NCI-H2171 (cell line): ENCODE results near the gene IDI2.
"Not testable (repeated sequence)": the region's sequence is repeated elsewhere in the genome, so short reads cannot be mapped to it uniquely, and the experiment has no call there.

Experiments used
- DNase-seq: peaks from one replicate; lab custom pipeline; 2025; lab: John Stamatoyannopoulos, UW

IDI2 gene

DNA sequence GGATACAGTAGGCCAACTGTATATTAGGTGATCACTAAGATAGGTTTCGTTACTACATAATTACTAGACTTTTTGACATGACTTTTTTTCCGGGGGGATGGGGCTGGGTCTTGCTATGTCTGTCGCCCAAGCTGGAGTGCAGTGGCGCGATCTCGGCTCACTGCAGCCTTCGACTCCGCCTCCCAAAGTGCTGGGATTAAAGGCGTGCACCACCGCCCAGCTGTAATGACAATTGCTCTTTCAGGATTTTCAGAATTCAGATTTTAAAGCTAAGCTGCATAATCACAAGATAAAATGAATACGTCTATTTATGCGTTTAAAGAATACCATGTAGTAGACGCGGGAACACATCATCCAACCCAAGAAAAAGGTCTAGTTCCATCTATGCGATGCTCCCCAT, 22.3 kb upstream of the IDI2 start:
- DNase-seq = no peak

DNA sequence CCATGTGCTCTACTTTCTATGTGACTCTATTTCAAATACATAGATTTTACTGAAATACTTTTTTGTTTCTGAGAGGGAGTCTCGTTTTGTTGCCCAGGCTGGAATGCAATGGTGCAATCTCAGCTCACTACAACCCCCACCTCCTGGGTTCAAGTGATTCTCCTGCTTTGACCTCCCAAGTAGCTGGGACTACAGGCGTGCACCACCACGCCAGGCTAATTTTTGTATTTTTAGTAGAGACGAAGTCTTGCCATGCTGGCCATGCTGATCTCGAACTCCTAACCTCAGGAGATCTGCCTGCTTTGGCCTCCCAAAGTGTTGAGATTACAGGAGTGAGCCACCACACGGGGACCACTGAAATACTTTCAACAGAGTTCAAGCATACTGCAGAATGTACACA, 19.8 kb upstream of the IDI2 start:
- DNase-seq = no peak

DNA sequence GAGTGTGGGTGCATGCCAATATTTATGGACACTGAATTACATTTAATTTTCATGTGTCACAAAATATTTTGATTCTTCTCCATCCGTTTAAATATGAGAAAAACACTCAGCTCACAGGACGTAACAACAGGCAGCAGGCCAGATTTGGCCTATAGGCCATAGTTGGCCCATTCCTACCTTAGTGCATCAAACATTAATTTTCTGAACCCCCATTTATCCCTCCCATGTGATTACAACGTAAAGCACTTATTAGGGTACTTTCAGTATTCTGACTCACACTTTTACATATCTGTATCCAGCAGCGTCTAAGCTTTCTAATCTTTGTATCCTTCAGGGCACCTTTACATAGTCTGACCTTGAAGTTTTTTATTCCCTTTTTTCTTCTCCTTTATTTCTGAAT, 19.3 kb upstream of the IDI2 start:
- DNase-seq = no peak

DNA sequence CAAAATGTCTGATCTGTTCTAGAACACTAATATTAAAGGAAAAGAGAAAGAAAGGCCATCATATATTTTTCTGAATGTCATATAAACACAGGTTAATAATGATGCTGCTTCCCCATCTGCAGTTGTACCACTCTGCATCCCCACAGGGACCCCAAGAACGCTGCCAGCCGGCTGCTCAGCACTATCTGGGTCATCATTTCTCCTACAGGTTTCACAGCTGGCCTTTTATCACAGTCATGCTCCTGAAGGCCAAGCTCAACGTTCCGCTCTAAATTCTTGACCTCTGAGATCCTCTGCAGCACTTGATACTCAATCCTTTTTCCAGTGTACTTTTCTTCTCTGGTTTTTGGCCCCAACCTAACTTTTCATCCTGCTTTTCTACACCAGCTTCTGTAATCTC, 18.5 kb upstream of the IDI2 start:
- DNase-seq = no peak

DNA sequence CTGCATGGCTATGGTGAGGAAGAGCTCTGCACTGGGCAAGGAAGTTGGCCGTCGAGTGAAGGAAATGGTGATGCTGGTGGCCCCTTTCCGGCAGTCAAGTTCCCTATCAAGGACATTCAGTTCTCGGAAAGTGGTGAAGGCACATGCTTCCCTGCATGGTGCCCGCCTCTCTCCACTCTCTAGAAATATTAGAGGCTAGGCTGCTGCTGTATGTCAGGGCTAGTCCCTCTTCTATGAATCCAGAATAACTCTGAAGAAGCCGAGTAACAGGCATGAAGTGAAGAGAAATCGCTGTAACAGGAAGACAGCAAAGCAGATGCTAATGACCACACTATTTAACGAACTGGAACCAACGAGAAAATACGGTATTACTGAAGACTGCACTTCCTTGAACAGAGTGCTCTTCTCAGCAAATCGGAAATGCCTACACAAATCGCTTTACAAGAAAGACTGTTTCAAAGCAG, 17.9 kb upstream of the IDI2 start:
- no peak for DNase-seq

DNA sequence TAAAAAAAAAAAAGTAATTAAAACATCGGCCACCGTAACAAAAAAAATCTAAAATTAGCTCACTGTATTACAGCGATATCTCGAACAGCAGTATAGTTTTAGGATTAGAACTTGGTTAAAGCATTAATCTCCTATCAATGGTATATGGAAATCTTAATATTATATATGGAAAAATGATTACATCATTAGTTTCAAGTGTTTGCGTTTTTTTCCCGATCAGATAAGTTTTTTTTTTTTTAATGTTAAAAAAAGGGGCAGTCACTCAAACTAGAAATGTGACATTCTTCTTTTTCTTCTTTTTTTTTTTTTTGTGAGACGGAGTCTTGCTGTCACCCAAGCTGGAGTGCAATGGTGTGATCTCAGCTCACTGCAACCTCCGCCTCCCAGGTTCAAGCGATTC, 15.9 kb upstream of the IDI2 start:
- no peak for DNase-seq

DNA sequence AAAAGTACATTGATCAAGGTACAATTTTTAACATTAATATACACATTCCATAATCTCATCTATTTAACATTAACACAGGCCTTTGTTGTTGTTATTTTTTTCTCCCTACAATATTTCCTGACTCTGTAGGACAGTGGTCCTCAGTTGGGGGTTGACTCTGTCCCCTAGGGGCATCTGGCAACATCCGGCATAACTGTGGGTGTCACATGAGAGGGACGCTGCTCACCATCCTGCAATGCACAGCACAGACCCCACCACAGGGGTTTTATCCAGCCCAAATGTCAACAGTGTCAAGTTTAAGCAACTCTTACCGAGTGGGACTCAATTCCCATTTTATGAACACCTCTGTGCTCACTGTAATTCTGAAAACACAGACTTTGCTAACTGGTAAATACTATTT, 14.5 kb upstream of the IDI2 start:
- no peak for DNase-seq

DNA sequence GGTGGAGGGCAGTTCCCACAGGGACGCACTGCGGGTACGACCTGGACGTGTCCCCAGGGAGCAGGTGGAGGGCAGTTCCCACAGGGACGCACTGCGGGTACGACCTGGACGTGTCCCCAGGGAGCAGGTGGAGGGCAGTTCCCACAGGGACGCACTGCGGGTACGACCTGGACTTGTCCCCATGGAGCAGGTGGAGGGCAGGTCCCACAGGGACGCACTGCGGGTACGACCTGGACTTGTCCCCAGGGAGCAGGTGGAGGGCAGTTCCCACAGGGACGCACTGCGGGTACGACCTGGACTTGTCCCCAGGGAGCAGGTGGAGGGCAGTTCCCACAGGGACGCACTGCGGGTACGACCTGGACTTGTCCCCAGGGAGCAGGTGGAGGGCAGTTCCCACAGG, 13.1 kb upstream of the IDI2 start:
- DNase-seq = not testable (repeated sequence)

DNA sequence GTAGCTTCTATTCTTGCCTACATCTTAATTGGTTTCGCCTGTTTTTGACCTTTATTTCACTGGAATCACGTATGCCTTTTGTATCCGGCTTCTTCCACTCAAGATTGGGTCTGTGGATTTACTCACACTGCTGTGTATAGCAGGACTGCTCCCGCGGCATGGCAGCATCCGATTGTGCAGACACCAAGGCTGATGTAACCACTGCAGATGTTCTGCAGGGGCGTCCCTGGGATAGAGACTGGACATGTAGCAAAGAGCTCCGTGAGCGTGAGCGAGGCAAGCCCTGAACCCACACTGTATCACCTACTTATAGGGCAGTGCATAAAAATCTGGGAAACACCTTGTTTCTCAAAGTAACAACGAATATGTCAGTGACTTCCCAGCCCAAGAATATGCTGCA, 11.4 kb upstream of the IDI2 start:
- no peak for DNase-seq

DNA sequence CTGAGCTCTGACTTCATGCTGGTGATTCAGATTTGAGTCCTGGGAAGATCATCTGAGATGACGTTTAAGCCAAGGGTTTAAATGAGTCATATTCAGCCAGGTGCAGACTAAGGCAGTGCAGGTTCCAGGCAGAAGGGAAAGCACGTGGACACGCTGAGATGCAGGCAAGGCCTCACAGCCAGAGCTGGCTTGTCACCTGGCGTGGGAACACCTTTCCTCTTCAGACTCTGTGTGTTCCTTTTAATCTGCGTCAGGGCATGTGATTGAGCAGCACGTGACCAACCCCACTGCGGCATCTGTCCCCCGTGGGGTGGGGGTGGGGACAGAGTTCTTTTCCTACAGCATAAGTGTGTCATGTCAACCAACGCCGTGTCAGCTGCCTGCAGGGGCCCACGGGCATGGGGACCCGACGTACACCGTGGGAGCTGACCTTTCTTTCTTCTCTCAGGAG, 10.7 kb upstream of the IDI2 start:
- DNase-seq = no peak

DNA sequence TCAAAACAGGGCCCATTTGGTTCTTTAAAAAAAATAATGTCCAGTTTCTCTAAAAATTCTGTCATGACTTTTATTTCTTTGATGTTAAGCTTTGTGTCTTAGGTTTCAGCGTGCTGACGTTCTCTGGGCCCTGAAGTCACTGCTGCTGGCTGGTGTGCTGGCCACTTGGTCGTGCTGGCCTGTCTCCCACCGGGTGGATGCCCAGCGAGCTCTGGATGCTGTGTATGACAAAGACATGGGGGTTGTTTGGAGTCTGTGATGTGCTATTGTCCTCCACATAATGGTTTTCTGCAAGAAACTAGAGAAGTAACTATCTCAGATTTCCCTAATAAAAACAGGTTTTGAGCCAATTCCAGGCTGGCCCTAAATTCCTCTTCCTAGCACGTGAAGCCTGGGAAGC, 9.5 kb upstream of the IDI2 start:
- DNase-seq = no peak

DNA sequence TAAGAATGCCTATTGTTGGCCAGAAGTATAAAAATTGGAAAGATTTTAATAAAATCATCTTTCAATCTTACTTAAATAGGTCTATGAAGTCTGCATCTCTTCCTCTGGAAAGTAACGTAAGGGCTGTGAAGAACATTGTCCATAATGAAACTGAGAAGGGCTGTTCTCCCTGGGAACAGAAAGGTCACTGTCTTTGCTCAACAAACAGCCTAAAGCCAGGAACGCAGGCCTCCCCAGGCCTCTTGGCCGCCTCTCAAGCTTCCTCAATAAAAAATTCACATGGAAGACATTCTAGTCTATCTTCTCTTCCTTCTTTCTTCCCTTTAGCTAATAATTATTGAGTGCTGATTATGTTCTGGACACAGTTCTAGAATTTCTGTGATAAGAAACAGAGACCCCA, 9.1 kb upstream of the IDI2 start:
- DNase-seq = no peak

DNA sequence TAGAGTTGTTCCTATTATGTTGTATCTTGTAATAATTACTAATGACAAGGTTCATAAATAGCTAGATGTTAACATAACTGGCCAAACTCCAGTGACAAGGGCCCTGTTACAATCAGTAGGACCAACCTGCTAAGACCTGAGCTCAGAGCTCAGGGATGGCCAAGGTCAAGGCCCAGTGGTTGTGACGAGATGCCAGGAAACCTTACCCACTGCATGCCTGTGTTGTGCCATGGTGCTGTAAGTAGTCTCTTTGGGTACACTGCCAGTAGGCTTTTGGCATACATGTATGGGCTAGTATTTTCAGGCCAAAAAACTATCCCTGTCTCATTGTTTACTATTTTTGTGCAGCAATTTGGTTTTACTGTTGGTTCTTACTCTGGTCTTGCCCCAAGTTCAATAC, 7.9 kb upstream of the IDI2 start:
- no peak for DNase-seq

DNA sequence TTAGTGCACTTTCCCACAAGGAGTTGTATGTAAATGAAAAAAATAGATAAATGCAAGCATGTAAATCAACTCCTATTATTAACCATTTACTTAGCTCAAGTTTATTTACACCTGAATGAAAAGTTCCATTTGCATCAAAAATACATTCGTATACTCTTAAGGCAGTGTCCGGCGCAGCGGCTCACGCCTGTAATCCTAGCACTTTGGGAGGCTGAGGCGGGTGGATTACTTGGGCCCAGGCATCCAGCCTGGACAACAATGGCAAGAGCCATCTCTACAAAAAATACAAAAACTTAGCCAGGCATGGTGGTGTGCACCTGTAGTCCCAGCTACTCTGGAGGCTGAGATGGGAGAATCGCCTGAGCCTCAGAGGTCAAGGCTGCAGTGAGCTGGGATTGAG, 4.2 kb upstream of the IDI2 start:
- DNase-seq = no peak

DNA sequence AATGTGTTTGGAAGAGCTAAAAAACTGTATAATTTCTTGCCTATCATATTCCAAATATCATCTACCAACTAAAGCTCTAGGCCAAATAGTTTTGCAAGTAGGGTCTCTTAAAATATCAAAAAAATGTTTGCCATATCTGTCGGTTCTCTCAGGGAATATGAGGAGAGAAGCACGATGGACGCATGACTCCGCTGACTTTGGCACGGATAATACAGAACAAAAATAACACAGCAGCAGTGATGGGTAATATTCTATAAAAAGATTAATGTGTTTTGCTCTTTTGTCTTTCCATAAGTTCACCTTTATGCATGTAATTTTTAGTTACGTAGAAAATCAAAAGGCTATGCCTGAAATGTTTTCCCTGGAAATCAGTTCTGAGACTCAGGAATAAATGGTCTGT, 919 bp upstream of the IDI2 start:
- no peak for DNase-seq

DNA sequence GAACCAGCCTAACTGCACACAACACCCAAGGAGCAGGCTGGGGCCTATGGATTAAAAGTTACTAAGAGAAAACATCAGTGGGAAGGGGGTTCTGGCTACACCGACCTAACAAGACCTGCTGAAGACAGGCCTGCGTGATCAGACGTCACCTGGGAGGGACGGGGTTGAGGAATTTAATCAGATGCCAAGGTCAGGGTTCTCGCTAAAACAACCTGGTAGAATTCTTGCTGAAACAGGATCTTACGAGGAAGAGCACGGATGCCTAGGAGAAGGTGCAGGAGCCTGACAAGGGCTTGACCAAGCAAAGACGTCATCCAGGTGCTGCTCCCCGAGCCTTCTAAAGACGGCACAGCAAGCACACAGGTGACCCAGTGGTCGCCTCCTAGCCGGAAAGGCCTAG, 1.6 kb downstream of the IDI2 start:
- DNase-seq = no peak

DNA sequence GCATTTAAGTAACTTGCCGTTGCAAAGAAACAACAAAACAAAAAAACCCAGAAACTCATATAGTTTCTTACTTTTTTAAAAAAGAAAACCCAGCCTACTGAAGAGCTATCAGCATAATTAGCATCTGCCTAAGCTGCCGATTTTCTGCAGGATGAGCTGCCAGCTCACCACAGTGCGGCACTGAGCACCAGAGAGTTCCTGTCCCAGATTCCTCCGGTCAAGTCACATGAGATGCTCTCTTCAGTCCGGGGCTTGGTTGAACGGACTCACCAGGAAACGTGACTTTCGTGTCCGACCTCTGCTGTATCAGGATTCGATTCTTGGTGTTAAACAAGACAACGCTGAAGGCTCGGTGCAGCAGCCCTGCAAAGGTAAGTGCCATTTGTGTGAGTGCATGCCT, 3.2 kb downstream of the IDI2 start:
- no peak for DNase-seq

DNA sequence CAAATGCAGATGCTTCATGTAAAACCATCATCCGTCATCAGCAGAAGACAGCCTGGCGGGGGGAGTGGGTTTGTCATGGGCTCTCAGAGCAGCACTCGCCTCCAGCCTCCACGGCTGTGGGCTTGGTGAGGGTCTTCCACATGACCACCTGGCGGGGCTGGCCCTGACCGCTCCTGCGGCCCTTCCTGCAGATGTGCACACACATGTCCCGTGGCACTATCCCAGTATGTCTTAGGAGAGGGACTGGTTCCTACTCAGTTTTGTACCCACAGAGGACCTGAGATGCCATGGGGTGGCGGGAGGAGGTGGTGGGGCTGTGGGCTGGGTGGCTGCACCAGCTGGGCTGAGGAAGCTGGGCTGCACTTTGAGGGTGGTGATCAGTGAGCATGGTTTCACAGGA, 4.7 kb downstream of the IDI2 start:
- DNase-seq = no peak

DNA sequence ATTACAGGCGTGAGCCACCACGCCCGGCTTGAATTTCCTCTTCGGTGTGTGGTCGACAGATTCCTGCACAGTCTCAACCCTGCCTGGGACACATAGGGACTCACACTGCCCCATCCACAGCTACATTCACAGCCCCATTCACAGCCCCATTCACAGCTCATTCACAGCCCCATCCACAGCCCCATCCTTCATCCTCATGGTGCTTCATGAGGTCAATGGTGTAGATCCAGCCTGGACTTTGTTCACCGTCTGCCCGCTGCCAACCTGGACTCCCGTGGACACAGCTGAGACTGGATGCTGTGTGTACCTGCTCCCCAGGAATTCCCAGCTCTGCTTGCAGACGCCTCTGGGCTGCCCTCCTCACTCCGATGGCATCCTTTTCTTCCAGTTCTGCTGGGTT, 5.2 kb downstream of the IDI2 start:
- no peak for DNase-seq

DNA sequence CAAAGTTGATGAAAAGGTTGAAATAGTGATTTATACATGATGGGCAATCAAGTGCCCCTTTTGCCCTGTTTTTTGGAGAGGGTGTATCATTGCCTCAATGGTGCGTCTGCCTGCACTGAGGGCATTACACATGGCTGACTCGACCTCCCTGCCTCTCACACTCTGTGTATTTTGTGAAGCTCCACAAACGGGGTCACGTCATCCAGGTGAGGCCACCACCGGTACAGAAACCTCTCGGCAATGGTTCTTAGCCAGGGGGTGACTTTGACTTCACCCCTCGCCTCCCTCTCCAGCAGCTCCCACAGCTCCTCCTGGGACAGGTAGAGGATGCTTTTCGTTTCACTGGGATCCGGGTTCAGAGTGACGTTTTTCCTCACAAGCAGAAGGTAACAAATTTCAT, 6.3 kb downstream of the IDI2 start:
- no peak for DNase-seq

DNA sequence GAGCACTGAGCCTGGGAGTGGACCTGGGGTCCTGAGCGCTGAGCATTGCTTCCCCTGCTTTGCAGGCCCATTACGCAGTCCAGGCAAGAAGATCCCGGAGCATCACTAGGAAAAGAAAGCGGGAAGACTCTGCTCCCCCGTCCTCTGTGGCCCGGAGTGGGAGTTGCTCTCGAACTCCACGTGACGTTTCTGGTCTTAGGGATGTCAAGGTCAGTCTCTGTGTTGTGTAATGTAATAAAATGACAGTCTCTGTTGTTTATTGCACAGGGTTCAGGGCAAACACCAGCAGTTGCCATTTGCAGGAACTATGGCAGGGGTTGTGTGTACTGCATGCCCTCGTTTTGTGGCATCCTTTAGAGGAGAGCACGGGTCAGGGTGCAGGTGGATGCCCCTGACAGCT, 10.0 kb downstream of the IDI2 start:
- no peak for DNase-seq

DNA sequence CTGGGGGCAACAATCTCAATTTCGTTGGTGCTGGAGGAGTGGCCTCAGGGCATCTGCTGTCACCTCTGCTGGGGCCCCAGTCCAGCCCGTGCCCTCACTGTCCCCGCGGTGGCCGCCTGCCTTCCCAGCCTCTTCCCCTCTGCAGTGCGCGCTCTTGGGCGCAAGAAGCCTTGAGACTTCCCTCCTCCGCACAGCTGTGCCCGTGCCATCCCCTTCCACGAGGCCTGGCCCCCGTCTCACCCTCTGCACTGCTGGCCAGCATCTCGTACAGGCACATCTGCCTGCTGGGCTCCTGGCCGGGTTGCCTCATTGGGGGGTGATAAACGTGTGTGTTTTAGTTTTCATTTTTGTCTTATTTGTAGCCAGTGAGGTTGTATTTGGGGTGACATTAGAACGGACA, 14.0 kb downstream of the IDI2 start:
- no peak for DNase-seq

DNA sequence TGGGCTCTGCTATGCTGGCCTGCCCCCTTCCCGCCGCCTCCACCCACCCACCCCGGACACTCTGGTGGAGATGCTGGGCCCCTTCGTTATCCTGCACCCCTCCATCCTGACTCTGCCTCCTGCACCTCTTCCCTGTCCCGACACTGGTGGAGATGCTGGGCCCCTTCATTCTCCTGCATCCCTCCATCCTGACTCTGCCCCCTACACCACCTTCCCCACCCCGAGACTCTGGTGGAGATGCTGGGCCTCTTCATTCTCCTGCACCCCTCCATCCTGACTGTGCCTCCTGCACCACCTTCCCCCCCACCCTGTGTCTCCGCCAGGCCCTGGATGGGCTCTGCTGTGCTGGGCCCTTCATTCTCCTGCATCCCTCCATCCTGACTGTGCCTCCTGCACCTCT, 15.0 kb downstream of the IDI2 start:
- no peak for DNase-seq

DNA sequence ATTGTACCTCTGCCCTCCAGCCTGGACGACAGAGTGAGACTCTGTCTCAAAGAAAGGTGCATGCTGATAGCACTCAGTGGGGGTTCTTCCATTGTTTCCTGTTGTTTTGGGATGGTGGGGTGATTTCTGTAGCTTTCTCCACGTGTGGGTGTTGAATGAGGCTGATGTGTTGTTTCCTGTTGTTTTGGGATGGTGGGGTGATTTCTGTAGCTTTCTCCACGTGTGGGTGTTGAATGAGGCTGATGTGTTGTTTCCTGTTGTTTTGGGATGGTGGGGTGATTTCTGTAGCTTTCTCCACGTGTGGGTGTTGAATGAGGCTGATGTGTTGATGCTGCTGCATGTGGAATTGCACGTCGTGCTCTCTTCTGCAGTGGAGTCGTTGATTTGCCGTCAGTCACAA, 15.7 kb downstream of the IDI2 start:
- DNase-seq = not testable (repeated sequence)

DNA sequence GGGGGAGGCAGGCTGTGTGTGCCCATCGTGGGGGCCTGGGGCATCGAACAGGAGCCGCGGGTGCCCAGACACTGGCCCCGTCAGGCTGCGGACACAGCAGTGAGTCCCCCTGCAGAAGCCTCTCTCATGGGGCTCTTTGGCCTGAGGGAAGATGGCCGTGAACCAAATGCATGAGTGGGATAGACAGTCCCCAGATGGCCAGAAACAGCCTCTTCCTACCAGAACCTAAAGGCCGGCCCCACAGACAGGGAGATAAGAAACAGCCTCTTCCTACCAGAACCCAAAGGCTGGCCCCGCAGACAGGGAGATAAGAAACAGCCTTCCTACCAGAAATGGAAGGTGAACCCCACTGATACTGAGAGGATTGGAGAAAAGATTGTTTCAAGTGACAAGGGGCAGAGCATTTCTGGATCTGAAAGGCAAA, 16.6 kb downstream of the IDI2 start:
- DNase-seq = no peak
